NOMO-1 (cell line): Measurements from ENCODE around the gene CC2D2A.

Experiments used
- DNase-seq, 2 experiments: peaks; one replicate each; lab custom pipeline; 2025; ENCODE audit not compliant: unreplicated experiment in 2 of 2; lab: John Stamatoyannopoulos, UW

Gene CC2D2A

GRCh38 chr4:15469402-15470127, at the start of gene CC2D2A:
TSS of gene CC2D2A (plus strand) at chr4:15469882. CDS start at chr4:15475933, 6,051 bp downstream.
- DNase-seq = peak; percentile 11 to 60

- no peak for DNase-seq
These were observed 49.0 kb upstream of the CC2D2A start for GRCh38 chr4:15420642-15421041.

GRCh38 chr4:15423285-15423711, 46.4 kb upstream of the CC2D2A start:
- DNase-seq = no peak

- no peak for DNase-seq
These were observed 44.2 kb upstream of the CC2D2A start for GRCh38 chr4:15425520-15425919.

- peak in 1 of 2 experiments; percentile 26 for DNase-seq
These were observed 42.5 kb upstream of the CC2D2A start for GRCh38 chr4:15427161-15427560.

- DNase-seq = no peak
These were observed 42.0 kb upstream of the CC2D2A start, which contains the start of gene C1QTNF7 for GRCh38 chr4:15427701-15428100. TSS of gene C1QTNF7 (plus strand) at chr4:15428033. CDS start at chr4:15435744, 7,711 bp downstream.

- DNase-seq = no peak
These were observed 41.1 kb upstream of the CC2D2A start for GRCh38 chr4:15428611-15429010.

- no peak for DNase-seq
These were observed 35.6 kb upstream of the CC2D2A start for GRCh38 chr4:15434091-15434490.

- no peak for DNase-seq
These were observed 35.0 kb upstream of the CC2D2A start for GRCh38 chr4:15434676-15435075.

- no peak for DNase-seq
These were observed 33.2 kb upstream of the CC2D2A start for GRCh38 chr4:15436513-15436912.

- peak in 1 of 2 experiments; percentile 7 for DNase-seq
These were observed 30.6 kb upstream of the CC2D2A start for GRCh38 chr4:15438939-15439524.

- no peak for DNase-seq
These were observed 26.1 kb upstream of the CC2D2A start for GRCh38 chr4:15443371-15444160.

- DNase-seq = no peak
These were observed 25.4 kb upstream of the CC2D2A start for GRCh38 chr4:15444276-15444675.

- DNase-seq = no peak
These were observed 24.7 kb upstream of the CC2D2A start for GRCh38 chr4:15444879-15445547.

GRCh38 chr4:15451181-15451865, 18.4 kb upstream of the CC2D2A start:
- peak; percentile 23 to 51 for DNase-seq

- DNase-seq = no peak
These were observed 17.6 kb upstream of the CC2D2A start for GRCh38 chr4:15451866-15452765.

- peak in 1 of 2 experiments; percentile 47 for DNase-seq
These were observed 14.4 kb upstream of the CC2D2A start for GRCh38 chr4:15455290-15455689.

GRCh38 chr4:15457406-15458201, 12.1 kb upstream of the CC2D2A start:
- peak; percentile 68 to 93 for DNase-seq
